H1 (cell line): ENCODE data around the gene VAV2. TPM values are rescaled to one million over a fixed set of nuclear protein-coding genes. Genes with fewer than 3 reads are reported as not detected.

Source experiments
- CTCF ChIA-PET: fragments of 300-600 bp; sonication (Branson Sonifier 250); formaldehyde crosslinking; loops from one replicate; lab custom pipeline; 2021; ENCODE audit not compliant: partially characterized antibody; lab: Charles Lee
- POLR2A ChIA-PET: fragments of 300-600 bp; sonication (Branson Sonifier 250); formaldehyde crosslinking; loops from one replicate; lab custom pipeline; 2021; ENCODE audit warnings: inconsistent platforms; ENCODE audit not compliant: partially characterized antibody; lab: Charles Lee
- DNase-seq, 2 experiments: peaks; one replicate each; pipeline versions ENCODE4 v3.0.0 to v3.0.0-alpha.2; 2010 to 2022; ENCODE audit warnings: low spot score in 2 of 2, low read depth in 1 of 2, mixed read lengths in 1 of 2
- FAIRE-seq: peaks from 2 replicates; lab custom pipeline; 2011; peaks lifted over from hg19 to GRCh38; lab: Jason Lieb, UNC
- H2AFZ ChIP-seq: 2 replicates; pipeline ENCODE4 v1.8.1; 2012; ENCODE audit warnings: low read length, inconsistent platforms
- H2AK5ac ChIP-seq: 2 replicates; pipeline ENCODE4 v1.6.1; 2013; ENCODE audit warnings: low read depth, low read length
- H2BK120ac ChIP-seq: replicated peaks from 2 replicates; pipeline ENCODE3; 2013; ENCODE audit warnings: low read depth, low read length, inconsistent platforms
- H2BK12ac ChIP-seq: 2 replicates; pipeline ENCODE4 v1.6.1; 2013; ENCODE audit warnings: low read depth, low read length
- H2BK15ac ChIP-seq: 2 replicates; pipeline ENCODE4 v1.6.1; 2013; ENCODE audit warnings: low read length
- H2BK20ac ChIP-seq: 2 replicates; pipeline ENCODE4 v1.6.1; 2013; ENCODE audit warnings: low read length
- H2BK5ac ChIP-seq: 2 replicates; pipeline ENCODE4 v1.6.1; 2013; ENCODE audit warnings: low read depth, low read length
- H3K14ac ChIP-seq: 2 replicates; pipeline ENCODE4 v1.6.1; 2013; ENCODE audit warnings: inconsistent platforms; ENCODE audit not compliant: insufficient read length
- H3K18ac ChIP-seq: 2 replicates; pipeline ENCODE4 v1.6.1; 2013; ENCODE audit warnings: low read length; ENCODE audit errors: extremely low read depth
- H3K23ac ChIP-seq: 2 replicates; pipeline ENCODE4 v1.6.1; 2013; ENCODE audit warnings: inconsistent platforms; ENCODE audit not compliant: insufficient read length
- H3K23me2 ChIP-seq: 2 replicates; pipeline ENCODE4 v1.6.1; 2013; ENCODE audit warnings: low read depth, low read length
- H3K27ac ChIP-seq: 2 replicates; pipeline ENCODE4 v1.6.1; 2011; ENCODE audit warnings: low read depth, low read length, inconsistent platforms
- H3K27me3 ChIP-seq, 4 experiments: replicated peaks in 1 of 4; 1 replicate in 1 of 4; 2 replicates in 3 of 4; pipeline versions ENCODE4 v1.6.1 to v1.8.1; 2011 to 2013; ENCODE audit warnings: low read length in 3 of 4, mild to moderate bottlenecking in 3 of 4, inconsistent platforms in 2 of 4, mixed read lengths in 2 of 4, moderate library complexity in 1 of 4; ENCODE audit not compliant: control insufficient read depth in 3 of 4, insufficient read depth in 3 of 4; ENCODE audit errors: extremely low read depth in 1 of 4
- H3K36me3 ChIP-seq, 4 experiments: 2 replicates each; pipeline versions ENCODE4 v1.6.1 to v1.8.1; 2011 to 2013; ENCODE audit warnings: mild to moderate bottlenecking in 4 of 4, low read length in 3 of 4, moderate library complexity in 2 of 4, control low read depth in 1 of 4, inconsistent platforms in 1 of 4; ENCODE audit not compliant: insufficient read depth in 4 of 4, control insufficient read depth in 2 of 4
- H3K4ac ChIP-seq: replicated peaks from 2 replicates; pipeline ENCODE3; 2013; ENCODE audit warnings: low read length, low read depth, mixed read lengths, inconsistent platforms; ENCODE audit not compliant: insufficient read length
- H3K4me1 ChIP-seq, 4 experiments: replicated peaks in 1 of 4; 1 replicate in 1 of 4; 2 replicates in 3 of 4; pipeline versions ENCODE4 v1.6.1 to v1.8.1; 2011 to 2013; ENCODE audit warnings: low read length in 3 of 4, inconsistent platforms in 2 of 4, mixed read lengths in 1 of 4; ENCODE audit not compliant: insufficient read depth in 4 of 4, control insufficient read depth in 3 of 4
- H3K4me2 ChIP-seq, 2 experiments: 2 replicates each; pipeline versions ENCODE4 v1.6.1 to v1.8.1; 2011 to 2013; ENCODE audit warnings: low read depth in 2 of 2, low read length in 2 of 2, control low read depth in 1 of 2, inconsistent platforms in 1 of 2, mild to moderate bottlenecking in 1 of 2; ENCODE audit not compliant: insufficient read depth in 1 of 2
- H3K4me3 ChIP-seq, 4 experiments: fragments of 200-600, 300-600 bp in 1 of 4; sonication (generic), shearing (Covaris generic), sonication (Bioruptor Twin) in 1 of 4; 2 replicates each; pipeline versions ENCODE4 v1.5.1 to v1.8.1; 2011 to 2016; ENCODE audit warnings: low read length in 4 of 4, low read depth in 3 of 4, control low read depth in 2 of 4, inconsistent platforms in 2 of 4, mild to moderate bottlenecking in 2 of 4, mixed read lengths in 1 of 4, moderate library complexity in 1 of 4; ENCODE audit not compliant: insufficient read depth in 2 of 4; ENCODE audit errors: extremely low read depth in 1 of 4
- H3K56ac ChIP-seq: replicated peaks from 2 replicates; pipeline ENCODE3; 2013; ENCODE audit warnings: low read depth, mild to moderate bottlenecking, mixed read lengths, low read length, inconsistent platforms; ENCODE audit not compliant: insufficient read length
- H3K79me1 ChIP-seq: 2 replicates; pipeline ENCODE4 v1.6.1; 2013; ENCODE audit warnings: low read depth, low read length, control low read depth
- H3K79me2 ChIP-seq, 2 experiments: 2 replicates each; pipeline versions ENCODE4 v1.6.1 to v1.8.1; 2012 to 2013; ENCODE audit warnings: low read length in 2 of 2, mild to moderate bottlenecking in 2 of 2, inconsistent platforms in 1 of 2; ENCODE audit not compliant: insufficient read depth in 2 of 2, control insufficient read depth in 1 of 2
- H3K9ac ChIP-seq, 4 experiments: replicated peaks in 1 of 4; 1 replicate in 1 of 4; 2 replicates in 3 of 4; pipeline versions ENCODE4 v1.6.1 to v1.8.1; 2011 to 2013; ENCODE audit warnings: low read depth in 3 of 4, low read length in 3 of 4, control low read depth in 2 of 4, mild to moderate bottlenecking in 2 of 4, moderate library complexity in 2 of 4, inconsistent platforms in 1 of 4; ENCODE audit errors: extremely low read depth in 1 of 4
- H3K9me3 ChIP-seq, 2 experiments: 2 replicates each; pipeline versions ENCODE4 v1.6.1 to v1.8.1; 2012 to 2013; ENCODE audit warnings: mild to moderate bottlenecking in 2 of 2, moderate library complexity in 2 of 2, control low read depth in 1 of 2, inconsistent platforms in 1 of 2, low read depth in 1 of 2, low read length in 1 of 2, mixed read lengths in 1 of 2; ENCODE audit not compliant: insufficient read depth in 2 of 2
- H4K20me1 ChIP-seq, 2 experiments: replicated peaks in 1 of 2; 2 replicates each; pipeline versions ENCODE3 to v1.8.1; 2011 to 2013; ENCODE audit warnings: inconsistent platforms in 2 of 2, low read length in 2 of 2, mild to moderate bottlenecking in 1 of 2; ENCODE audit not compliant: insufficient read depth in 2 of 2, control insufficient read depth in 1 of 2
- H4K5ac ChIP-seq: 2 replicates; pipeline ENCODE4 v1.6.1; 2013; ENCODE audit warnings: low read length, low read depth, mixed read lengths, inconsistent platforms; ENCODE audit not compliant: insufficient read length
- H4K8ac ChIP-seq: 2 replicates; pipeline ENCODE4 v1.8.0; 2013; ENCODE audit warnings: mild to moderate bottlenecking, moderate library complexity, low read length, inconsistent platforms; ENCODE audit not compliant: insufficient read depth; ENCODE audit errors: extremely low read depth
- H4K91ac ChIP-seq: replicated peaks from 2 replicates; pipeline ENCODE3; 2013; ENCODE audit warnings: low read length, mixed read lengths, inconsistent platforms; ENCODE audit not compliant: insufficient read length
- ASH2L ChIP-seq: fragments of 200-600, 300-600 bp; sonication (generic); IDR thresholded peaks from one replicate; pipeline ENCODE4 v1.7.1; 2017; ENCODE audit warnings: low read length
- BRCA1 ChIP-seq: IDR thresholded peaks from 2 replicates; pipeline ENCODE4 v1.6.1; 2012; ENCODE audit warnings: low read depth, low read length, improper control_type of control experiment
- CEBPB ChIP-seq: IDR thresholded peaks from 2 replicates; pipeline ENCODE4 v1.6.1; 2012; ENCODE audit warnings: low read depth, low read length
- CREB1 ChIP-seq: IDR thresholded peaks from 2 replicates; pipeline ENCODE4 v1.6.1; 2012; ENCODE audit warnings: inconsistent platforms
- E2F6 ChIP-seq: IDR thresholded peaks from 2 replicates; pipeline ENCODE4 v1.6.1; 2012; ENCODE audit warnings: inconsistent platforms
- FOSL1 ChIP-seq: IDR thresholded peaks from 2 replicates; pipeline ENCODE4 v1.6.1; 2011; ENCODE audit warnings: mild to moderate bottlenecking, low read depth, low read length, moderate library complexity; ENCODE audit not compliant: insufficient read depth
- GABPA ChIP-seq: IDR thresholded peaks from 2 replicates; pipeline ENCODE4 v1.6.1; 2011; ENCODE audit warnings: mild to moderate bottlenecking, low read length, moderate library complexity, borderline replicate concordance; ENCODE audit not compliant: insufficient read depth
- JUN ChIP-seq: IDR thresholded peaks from 2 replicates; pipeline ENCODE4 v1.6.1; 2011; ENCODE audit warnings: low read depth, mild to moderate bottlenecking, improper control_type of control experiment, low read length
- NRF1 ChIP-seq: IDR thresholded peaks from 2 replicates; pipeline ENCODE4 v1.6.1; 2011; ENCODE audit warnings: mild to moderate bottlenecking, low read depth, low read length, improper control_type of control experiment
- RXRA ChIP-seq: IDR thresholded peaks from 2 replicates; pipeline ENCODE4 v1.6.1; 2011; ENCODE audit warnings: low read depth, mild to moderate bottlenecking, low read length, moderate library complexity; ENCODE audit not compliant: insufficient read depth
- SIN3A ChIP-seq, 2 experiments: IDR thresholded peaks in 1 of 2; conservative IDR thresholded peaks in 1 of 2; 2 replicates each; pipeline ENCODE4 v1.6.1; 2011 to 2012; ENCODE audit warnings: low read length in 2 of 2, improper control_type of control experiment in 1 of 2, low read depth in 1 of 2, mild to moderate bottlenecking in 1 of 2
- SIX5 ChIP-seq: IDR thresholded peaks from 2 replicates; pipeline ENCODE4 v1.6.1; 2011; ENCODE audit warnings: mild to moderate bottlenecking, low read depth, low read length
- SUZ12 ChIP-seq: fragments of 200-600 bp; sonication (generic); IDR thresholded peaks from 2 replicates; pipeline ENCODE4 v1.6.1; 2012; ENCODE audit warnings: mild to moderate bottlenecking, inconsistent platforms, low read length, moderate library complexity, mixed read lengths
- TEAD4 ChIP-seq: IDR thresholded peaks from 2 replicates; pipeline ENCODE4 v1.6.1; 2012; ENCODE audit warnings: low read depth, low read length, inconsistent platforms, mixed read lengths
- YY1 ChIP-seq: IDR thresholded peaks from 2 replicates; pipeline ENCODE4 v1.6.1; 2011; ENCODE audit warnings: low read depth, mild to moderate bottlenecking, low read length
- whole genome bisulfite sequencing, 2 experiments: shearing (Covaris generic) in 1 of 2; methylation state at CpG; one replicate each; pipeline versions ENCODE4 v1.1.6 to v1.1.7; 2013 to 2015; ENCODE audit warnings: low lambda C conversion rate in 2 of 2, mixed read lengths in 2 of 2, inconsistent platforms in 1 of 2, low coverage in 1 of 2, missing lambda C conversion rate in 1 of 2; ENCODE audit not compliant: insufficient replicate concordance in 2 of 2, insufficient coverage in 1 of 2, insufficient read length in 1 of 2; ENCODE audit errors: extremely low coverage in 1 of 2, missing lambda C conversion rate in 1 of 2; 5-methylcytosine and 5-hydroxymethylcytosine counted together
- polyA plus RNA-seq, 7 experiments: library from polyadenylated mRNA; depleted of rRNA in 3 of 7; stranded (reverse) in 5 of 7; unstranded in 2 of 7; fragments of >200 nt in 5 of 7; fragments of 200-250 nt in 2 of 7; gene quantifications; 1 replicate in 5 of 7; 2 replicates in 1 of 7; 4 replicates in 1 of 7; pipeline versions ENCODE4 v1.2.1 to v1.2.3, GENCODE V29; 2011 to 2013; ENCODE audit warnings: missing spikeins in 2 of 7, mixed read lengths in 2 of 7
- total RNA-seq: library from RNA; stranded (reverse); fragmentation: NEBNext Ultra II Directional; extraction: Animal tissue kit (Norgen Biotek cat#: 25700); gene quantifications from 2 replicates; pipeline ENCODE4 v1.2.1, GENCODE V29; 2021

Gene VAV2
- total and polyA plus RNA-seq, 2 of the 8 experiments (the other 6 are each of a cell fraction or from before 2014, with no cell fraction given) = 13.6 to 37.6 TPM

- no peak overlapping the region for H3K14ac ChIP-seq
- H3K79me2 ChIP-seq = peaks cover 20 to 84% of the 10 kb centered on the region in 2 experiments; a peak in 3 of 4 replicates
- no peak overlapping the region for H2AFZ ChIP-seq
- H4K91ac ChIP-seq = no peak overlapping the region
- H3K23me2 ChIP-seq = peaks cover 4% of the 10 kb centered on the region; the same call in 1 of the 2 replicates
- H4K8ac ChIP-seq = no peak overlapping the region
- FAIRE-seq (no peak), DNase-seq (no peak)
- no peak overlapping the region for H3K23ac ChIP-seq
- H2BK20ac ChIP-seq = no peak overlapping the region
- H3K4me2 ChIP-seq = no peak overlapping the region
- WGBS, 2 experiments = 88% methylated on average over 12 of the region's 14 CpGs; no CpG with 5 or more reads in 1 of the 2 experiments
- no peak overlapping the region for H2BK5ac ChIP-seq
- no peak overlapping the region for H3K27ac ChIP-seq
- H3K27me3 ChIP-seq = no peaks in the 10 kb centered on the region
- no peak overlapping the region for H4K5ac ChIP-seq
- H4K20me1 ChIP-seq = peaks cover 29 to 37% of the 10 kb centered on the region in 2 experiments
- H2BK15ac ChIP-seq = no peak overlapping the region
- H3K4me3 ChIP-seq = no peak overlapping the region
- no peak overlapping the region for H3K9ac ChIP-seq
- CTCF ChIA-PET = interaction anchor here (1.1 kb wide), 1 partner anchor 183 kb away, joined by 3 read pairs; no protein-coding TSS in a partner anchor
- H3K4ac ChIP-seq = no peak overlapping the region
- peaks cover 17% of the 10 kb centered on the region for H3K79me1 ChIP-seq
- no peak overlapping the region for H3K18ac ChIP-seq
- H3K9me3 ChIP-seq = no peaks in the 10 kb centered on the region
- H3K56ac ChIP-seq = no peak overlapping the region
- H3K4me1 ChIP-seq = peaks cover 0 to 19% (median 10%) of the 10 kb centered on the region in 4 experiments; a peak in 5 of 7 replicates
- POLR2A ChIA-PET = no interaction called here
- H3K36me3 ChIP-seq = no peaks in the 10 kb centered on the region
- no peak overlapping the region for H2AK5ac ChIP-seq
- no peak overlapping the region for H2BK120ac ChIP-seq
- no peak overlapping the region for H2BK12ac ChIP-seq
- no peak for TF ChIP-seq SIN3A (conservative IDR thresholded peaks at IDR 0.05 in 1 of 2, IDR thresholded peaks at IDR 0.05 in 1 of 2; ENCODE audit: low read depth in 1 of 2, low read length in 2 of 2)
- no peak for TF ChIP-seq RXRA
- no peak for TF ChIP-seq TEAD4
- TF ChIP-seq FOSL1 = no peak
- no peak for TF ChIP-seq CEBPB
- TF ChIP-seq BRCA1 = no peak
- no peak for TF ChIP-seq ASH2L
- no peak for TF ChIP-seq SUZ12
- no peak for TF ChIP-seq NRF1
- TF ChIP-seq GABPA = no peak
- no peak for TF ChIP-seq YY1
- TF ChIP-seq E2F6 = no peak
- no peak for TF ChIP-seq SIX5
- TF ChIP-seq CREB1 = no peak
- no peak for TF ChIP-seq JUN
These were observed 4.7 kb downstream of the VAV2 start for GRCh38 chr9:133987446-133987788.
